MCF 10A (cell line): ENCODE results near the gene RPTOR. TPM values are rescaled to one million over a fixed set of nuclear protein-coding genes. Genes with fewer than 3 reads are reported as not detected.

Source experiments
- BruUV-seq: library from RNA; stranded (reverse); fragments of 400-500 nt; replicated peaks from 2 replicates; lab custom pipeline; 2021; lab: Mats Ljungman, UMichigan
- CTCF ChIA-PET: fragments of 300-600 bp; sonication (Branson Sonifier 250); formaldehyde crosslinking; extraction: SDS; loops from one replicate; lab custom pipeline; 2021; ENCODE audit warnings: antibody characterized with exemption, inconsistent platforms; lab: Yijun Ruan, JAX
- POLR2A ChIA-PET: fragments of 300-600, 350-650 bp; sonication (Branson Sonifier 250); formaldehyde crosslinking; extraction: SDS; loops from one replicate; lab custom pipeline; 2020; ENCODE audit warnings: antibody characterized with exemption, inconsistent platforms; lab: Yijun Ruan, JAX
- DNase-seq: peaks from one replicate; pipeline ENCODE4 v3.0.0-alpha.2; 2018; ENCODE audit not compliant: unreplicated experiment
- H3K27ac Mint-ChIP-seq: one replicate; pipeline ENCODE4 v1.8.0; 2022; ENCODE audit warnings: mild to moderate bottlenecking, low read depth, mixed read lengths; ENCODE audit not compliant: unreplicated experiment
- H3K27me3 Mint-ChIP-seq: one replicate; pipeline ENCODE4 v1.8.0; 2022; ENCODE audit warnings: mixed read lengths; ENCODE audit not compliant: insufficient read depth, unreplicated experiment
- H3K36me3 Mint-ChIP-seq: one replicate; pipeline ENCODE4 v1.8.0; 2022; ENCODE audit warnings: mild to moderate bottlenecking, moderate library complexity, mixed read lengths; ENCODE audit not compliant: insufficient read depth, unreplicated experiment
- H3K4me1 Mint-ChIP-seq: one replicate; pipeline ENCODE4 v1.8.0; 2022; ENCODE audit warnings: mixed read lengths; ENCODE audit not compliant: insufficient read depth, unreplicated experiment
- H3K4me3 Mint-ChIP-seq: one replicate; pipeline ENCODE4 v1.8.0; 2022; ENCODE audit warnings: mild to moderate bottlenecking, moderate library complexity, mixed read lengths; ENCODE audit not compliant: unreplicated experiment
- H3K9me3 Mint-ChIP-seq: one replicate; pipeline ENCODE4 v1.8.0; 2022; ENCODE audit warnings: mixed read lengths; ENCODE audit not compliant: unreplicated experiment
- CTCF ChIP-seq: fragments of 200-600 bp; IDR thresholded peaks from one replicate; pipeline ENCODE4 v1.8.0; 2022; ENCODE audit warnings: antibody characterized with exemption, mild to moderate bottlenecking; ENCODE audit not compliant: unreplicated experiment
- intact Hi-C: fragments of 100-400 bp; cut with micrococcal nuclease; formaldehyde crosslinking; loops from 2 replicates; pipeline ENCODE4 v1.14.1; 2022
- total RNA-seq: library from RNA; stranded (reverse); gene quantifications from 2 replicates; pipeline ENCODE4 v1.2.3, GENCODE V29; 2022

Gene RPTOR
- total RNA-seq, 1 experiment from 2014 or later: 41.3 TPM

- H3K4me3 Mint-ChIP-seq: no peak overlapping the region
- intact Hi-C loops: no loop called here
- no peak for TF ChIP-seq CTCF
- CTCF ChIA-PET: interaction anchor here (0.7 kb wide), 1 partner anchor 66 kb away, joined by 3 read pairs; no protein-coding TSS in a partner anchor
- DNase-seq: no peak
- H3K27me3 Mint-ChIP-seq: no peaks in the 10 kb centered on the region
- H3K4me1 Mint-ChIP-seq: no peaks in the 10 kb centered on the region
- peaks cover 54% of the 10 kb centered on the region for H3K36me3 Mint-ChIP-seq
- H3K27ac Mint-ChIP-seq: no peak overlapping the region
- BruUV-seq: no TSS peak
- H3K9me3 Mint-ChIP-seq: no peaks in the 10 kb centered on the region
- POLR2A ChIA-PET: no interaction called here
These were observed 383.2 kb downstream of the RPTOR start for GRCh38 chr17:80927791-80928216.

- intact Hi-C loops: no loop called here
These were observed 384.8 kb downstream of the RPTOR start for GRCh38 chr17:80929449-80929848.

GRCh38 chr17:80930335-80931279, 386.0 kb downstream of the RPTOR start:
- Mint-ChIP-seq H3K9me3 (no peaks in the 10 kb centered on the region), H3K27me3 (no peaks in the 10 kb centered on the region), H3K4me3 (no peak overlapping the region), H3K4me1 (no peaks in the 10 kb centered on the region), H3K27ac (no peak overlapping the region), H3K36me3 (peaks cover 37% of the 10 kb centered on the region)
- TF ChIP-seq CTCF: no peak
- no peak for DNase-seq
- intact Hi-C loops: no loop called here
- BruUV-seq: no TSS peak
- ChIA-PET POLR2A (interaction anchor here (0.6 kb wide), 1 partner anchor 635 kb away, joined by 3 read pairs; no protein-coding TSS in a partner anchor), CTCF (interaction anchor here (0.6 to 1.0 kb wide), 6 partner anchors 11 to 511 kb away, joined by 3 to 4 read pairs (median 3); no protein-coding TSS in a partner anchor)

More at GRCh38 chr17:80929449-80929848, 384.8 kb downstream of the RPTOR start:
- DNase-seq: no peak
- Mint-ChIP-seq H3K27ac (no peak overlapping the region), H3K9me3 (no peaks in the 10 kb centered on the region), H3K36me3 (peaks cover 47% of the 10 kb centered on the region), H3K4me1 (no peaks in the 10 kb centered on the region), H3K4me3 (no peak overlapping the region), H3K27me3 (no peaks in the 10 kb centered on the region)
- CTCF ChIA-PET: interaction anchor here (0.6 to 0.8 kb wide), 3 partner anchors 12 to 506 kb away, joined by 3 to 4 read pairs (median 4); no protein-coding TSS in a partner anchor
- BruUV-seq: no TSS peak
- no peak for TF ChIP-seq CTCF
- POLR2A ChIA-PET: no interaction called here
